Astrocyte of the cerebellum (primary cell): ENCODE results near the gene ABTB2.

Source experiments
- DNase-seq: peaks from one replicate; pipeline ENCODE4 v3.0.0-alpha.2; 2011; ENCODE audit warnings: low read depth
- H3K4me3 ChIP-seq: 2 replicates; pipeline ENCODE4 v1.5.1; 2011; ENCODE audit warnings: mild to moderate bottlenecking, low read depth, low read length, moderate library complexity
- CTCF ChIP-seq: IDR thresholded peaks from 2 replicates; pipeline ENCODE4 v1.5.1; 2012; ENCODE audit warnings: low read length, low read depth, moderate library complexity, mild to moderate bottlenecking; ENCODE audit errors: missing control alignments
- in situ Hi-C: cut with HindIII; loops from 2 replicates; pipeline ENCODE4 v1.10.0; 2017; ENCODE audit warnings: low sequenced_read_pairs

ABTB2 gene

GRCh38 chr11:34261820-34262219 is 96.0 kb downstream of the ABTB2 start:
- no peak for DNase-seq
- in situ Hi-C loops = no loop called here
- TF ChIP-seq CTCF = no peak
- H3K4me3 ChIP-seq = no peak overlapping the region

- TF ChIP-seq CTCF = no peak
- H3K4me3 ChIP-seq = no peak overlapping the region
- in situ Hi-C loops = no loop called here
- no peak for DNase-seq
These were observed 96.7 kb downstream of the ABTB2 start for GRCh38 chr11:34261095-34261494.

DNA sequence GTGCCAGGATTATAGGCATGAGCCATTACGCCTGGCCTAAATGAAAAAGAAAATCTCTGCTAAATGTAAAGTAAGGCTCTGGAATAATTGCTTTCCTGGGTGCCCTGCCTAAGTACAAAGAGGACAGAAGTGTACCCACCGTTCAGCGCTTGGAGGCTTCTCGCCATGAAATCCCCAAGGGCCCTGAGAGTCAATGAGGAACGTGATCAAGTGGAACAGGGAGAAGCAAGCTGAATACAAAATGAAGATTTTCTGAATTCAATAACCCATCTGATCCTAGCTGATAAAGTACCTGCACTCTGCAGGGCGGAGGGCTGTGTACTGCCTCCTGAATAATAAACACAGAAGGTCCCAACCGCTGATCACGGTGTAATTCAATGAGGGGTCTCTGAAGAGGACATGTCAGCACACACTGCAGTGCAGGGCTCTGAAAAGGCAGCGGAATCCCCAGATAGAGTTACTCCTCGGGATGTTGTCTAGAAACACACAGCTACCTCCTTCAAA is 97.7 kb downstream of the ABTB2 start:
- no peak for TF ChIP-seq CTCF
- in situ Hi-C loops = no loop called here
- H3K4me3 ChIP-seq = no peak overlapping the region
- DNase-seq = no peak

DNA sequence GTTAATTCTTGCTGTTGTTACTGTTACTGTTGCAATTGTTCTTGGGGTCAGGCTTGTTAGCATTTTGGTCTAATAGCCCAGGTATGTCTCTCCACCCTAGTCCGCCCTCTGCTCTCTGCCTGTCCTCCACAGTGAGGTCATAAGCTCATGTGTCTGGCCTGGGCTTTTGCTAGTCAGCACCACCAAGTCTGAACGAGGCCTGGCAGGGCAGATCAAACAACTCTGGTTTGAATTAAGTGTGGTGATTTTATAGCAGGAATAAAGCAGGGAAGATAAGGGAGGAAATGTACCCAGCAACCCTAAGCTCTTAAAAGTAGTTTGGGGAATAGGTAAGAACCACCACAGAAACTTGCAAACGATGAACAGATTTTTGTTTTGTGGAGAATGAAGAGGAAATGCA is 98.7 kb downstream of the ABTB2 start:
- TF ChIP-seq CTCF = no peak
- DNase-seq = no peak
- in situ Hi-C loops = no loop called here
- H3K4me3 ChIP-seq = no peak overlapping the region

GRCh38 chr11:34256626-34257025 is 101.2 kb downstream of the ABTB2 start:
- no peak overlapping the region for H3K4me3 ChIP-seq
- DNase-seq = no peak
- no peak for TF ChIP-seq CTCF
- in situ Hi-C loops = no loop called here

DNA sequence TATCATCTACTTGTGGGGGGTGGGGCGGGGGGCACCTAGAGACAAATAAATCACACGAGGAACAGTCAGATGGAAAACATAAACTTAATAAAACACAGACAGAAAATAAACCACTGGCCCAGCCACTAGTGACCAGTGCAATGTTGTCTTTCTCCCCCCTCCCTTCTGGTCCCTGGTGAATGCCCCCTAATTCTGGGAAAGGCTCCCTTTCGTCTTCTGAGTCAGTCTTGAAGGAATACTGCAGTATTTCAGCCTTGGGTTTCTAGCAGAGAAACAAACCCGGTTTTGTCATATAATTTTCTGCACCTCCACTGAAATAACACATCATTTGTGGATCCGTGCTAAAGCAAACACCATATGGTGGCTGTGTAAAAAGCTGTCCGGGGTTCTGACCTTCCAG is 101.7 kb downstream of the ABTB2 start:
- in situ Hi-C loops = no loop called here
- H3K4me3 ChIP-seq = no peak overlapping the region
- no peak for DNase-seq
- TF ChIP-seq CTCF = no peak

DNA sequence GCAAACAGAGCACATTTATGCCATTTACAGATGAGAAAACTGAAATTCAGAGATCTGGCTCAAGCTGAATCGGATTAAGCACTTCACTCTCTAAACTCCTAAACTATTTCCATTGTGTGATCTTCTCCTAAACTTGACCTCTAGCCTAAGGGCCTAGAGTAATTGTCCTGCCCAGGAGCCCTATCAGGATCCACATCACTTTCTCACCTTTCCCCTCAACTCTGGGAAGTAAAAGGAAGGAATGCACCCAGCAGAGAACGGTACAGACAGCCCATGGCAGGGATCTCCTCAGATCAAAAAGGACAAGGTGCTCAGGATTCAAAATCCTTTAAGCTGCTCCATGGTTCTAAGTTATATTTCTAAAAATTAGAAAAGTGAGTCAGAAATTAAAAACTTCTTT is 102.7 kb downstream of the ABTB2 start:
- in situ Hi-C loops = no loop called here
- H3K4me3 ChIP-seq = no peak overlapping the region
- no peak for DNase-seq
- no peak for TF ChIP-seq CTCF
